Measurements from ENCODE around the gene ERBIN. TPM values are rescaled to one million over a fixed set of nuclear protein-coding genes. Genes with fewer than 3 reads are reported as not detected.

Gene ERBIN
- total and polyA plus RNA-seq, 10 of the 15 experiments (the other 5 are each of a cell fraction or from before 2014, with no cell fraction given) = 9.5 to 91.1 (median 49.4) TPM

DNA sequence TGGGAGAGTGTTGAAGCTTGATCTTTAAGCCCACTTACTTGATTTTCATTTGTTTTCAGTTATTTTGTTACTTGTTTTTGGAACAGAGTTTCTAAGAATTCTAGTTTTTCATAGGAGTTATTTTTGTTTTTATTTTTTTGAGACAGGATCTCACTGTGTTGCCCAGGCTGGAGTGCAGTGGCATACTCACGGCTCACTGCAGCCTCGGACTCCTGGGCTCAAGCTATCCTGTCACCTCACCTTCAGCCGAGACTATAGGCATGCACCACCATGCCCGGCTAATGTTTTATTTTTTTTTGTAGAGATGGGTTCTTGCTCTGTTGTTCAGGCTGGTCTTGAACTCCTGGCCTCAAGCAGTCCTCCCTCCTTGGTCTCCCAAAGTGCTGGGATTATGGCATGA is 6.3 kb downstream of the ERBIN start (continued):
- TF ChIP-seq CBX3 (IDR thresholded peaks at IDR 0.05; ENCODE audit: borderline replicate concordance, low read depth) (no peak), RAD51 (IDR thresholded peaks at IDR 0.05) (no peak), GATAD2B (conservative IDR thresholded peaks at IDR 0.05; ENCODE audit: low read depth) (no peak), LARP7 (IDR thresholded peaks at IDR 0.05) (no peak), MYC (IDR thresholded peaks at IDR 0.05; ENCODE audit: insufficient read depth, insufficient read length, insufficient replicate concordance, low read length, severe bottlenecking) (no peak), MEF2A (IDR thresholded peaks at IDR 0.05; ENCODE audit: insufficient read depth, low read depth, low read length) (no peak)

DNA sequence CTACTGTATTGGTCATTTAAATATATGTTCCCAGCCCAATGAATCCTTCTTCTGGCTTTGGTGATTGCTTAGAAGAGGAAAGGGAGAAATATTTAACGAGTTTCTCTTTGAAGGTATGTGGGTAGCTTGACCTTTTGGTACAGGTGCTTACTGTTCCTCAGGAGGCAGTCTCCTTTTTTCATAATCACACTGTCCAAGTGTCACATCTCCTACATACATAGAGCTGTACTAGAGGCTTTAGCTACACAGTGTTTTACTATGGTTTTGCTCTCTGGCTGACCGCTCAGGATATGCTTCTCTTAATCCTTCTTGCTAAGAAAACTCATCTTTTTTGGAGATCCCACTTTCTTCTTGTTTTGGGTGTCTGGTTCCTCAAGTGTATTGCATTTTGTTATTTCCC is 6.9 kb downstream of the ERBIN start:
- RAD21 ChIA-PET (ENCODE audit: unreplicated experiment) = no interaction called here
- Histone ChIP-seq H3K27me3 (replicated peaks in 1 of 2; ENCODE audit: control insufficient read depth in 2 of 2, insufficient read depth in 2 of 2, low read length in 1 of 2) (no peaks in the 10 kb centered on the region), H3K4me2 (ENCODE audit: control insufficient read depth, insufficient read depth) (no peak overlapping the region), H3K4me3 (no peak overlapping the region; the same call in 1 of the 2 replicates), H2AFZ (ENCODE audit: control insufficient read depth, low read depth, low read length) (no peak overlapping the region), H4K20me1 (ENCODE audit: control insufficient read depth, insufficient read depth) (no peaks in the 10 kb centered on the region; the same call in 1 of the 2 replicates), H3K36me3 (ENCODE audit: control insufficient read depth in 2 of 2, insufficient read depth in 2 of 2, low read length in 1 of 2) (peaks cover 0 to 14% of the 10 kb centered on the region in 2 experiments; a peak in 2 of 4 replicates), H3K4me1 (ENCODE audit: control insufficient read depth, insufficient read depth, low read length) (0 out of 2 replicates have a peak, but pooled peaks cover 5% of the 10 kb centered on the region), H3K9me3 (replicated peaks; ENCODE audit: control insufficient read depth, insufficient read depth, low read length) (no peaks in the 10 kb centered on the region), H3K79me2 (ENCODE audit: control insufficient read depth, insufficient read depth, low read length) (peaks cover 98% of the 10 kb centered on the region), H3K9ac (ENCODE audit: control insufficient read depth, insufficient read depth, low read length) (no peak overlapping the region), H3K27ac (ENCODE audit: control insufficient read depth, insufficient read depth) (no peak overlapping the region)
- no peak for TF ChIP-seq ZNF207 (IDR thresholded peaks at IDR 0.05; ENCODE audit: borderline replicate concordance)
- TF ChIP-seq ZBED1 (IDR thresholded peaks at IDR 0.05; ENCODE audit: borderline replicate concordance) = no peak
- TF ChIP-seq, protein P1, sequence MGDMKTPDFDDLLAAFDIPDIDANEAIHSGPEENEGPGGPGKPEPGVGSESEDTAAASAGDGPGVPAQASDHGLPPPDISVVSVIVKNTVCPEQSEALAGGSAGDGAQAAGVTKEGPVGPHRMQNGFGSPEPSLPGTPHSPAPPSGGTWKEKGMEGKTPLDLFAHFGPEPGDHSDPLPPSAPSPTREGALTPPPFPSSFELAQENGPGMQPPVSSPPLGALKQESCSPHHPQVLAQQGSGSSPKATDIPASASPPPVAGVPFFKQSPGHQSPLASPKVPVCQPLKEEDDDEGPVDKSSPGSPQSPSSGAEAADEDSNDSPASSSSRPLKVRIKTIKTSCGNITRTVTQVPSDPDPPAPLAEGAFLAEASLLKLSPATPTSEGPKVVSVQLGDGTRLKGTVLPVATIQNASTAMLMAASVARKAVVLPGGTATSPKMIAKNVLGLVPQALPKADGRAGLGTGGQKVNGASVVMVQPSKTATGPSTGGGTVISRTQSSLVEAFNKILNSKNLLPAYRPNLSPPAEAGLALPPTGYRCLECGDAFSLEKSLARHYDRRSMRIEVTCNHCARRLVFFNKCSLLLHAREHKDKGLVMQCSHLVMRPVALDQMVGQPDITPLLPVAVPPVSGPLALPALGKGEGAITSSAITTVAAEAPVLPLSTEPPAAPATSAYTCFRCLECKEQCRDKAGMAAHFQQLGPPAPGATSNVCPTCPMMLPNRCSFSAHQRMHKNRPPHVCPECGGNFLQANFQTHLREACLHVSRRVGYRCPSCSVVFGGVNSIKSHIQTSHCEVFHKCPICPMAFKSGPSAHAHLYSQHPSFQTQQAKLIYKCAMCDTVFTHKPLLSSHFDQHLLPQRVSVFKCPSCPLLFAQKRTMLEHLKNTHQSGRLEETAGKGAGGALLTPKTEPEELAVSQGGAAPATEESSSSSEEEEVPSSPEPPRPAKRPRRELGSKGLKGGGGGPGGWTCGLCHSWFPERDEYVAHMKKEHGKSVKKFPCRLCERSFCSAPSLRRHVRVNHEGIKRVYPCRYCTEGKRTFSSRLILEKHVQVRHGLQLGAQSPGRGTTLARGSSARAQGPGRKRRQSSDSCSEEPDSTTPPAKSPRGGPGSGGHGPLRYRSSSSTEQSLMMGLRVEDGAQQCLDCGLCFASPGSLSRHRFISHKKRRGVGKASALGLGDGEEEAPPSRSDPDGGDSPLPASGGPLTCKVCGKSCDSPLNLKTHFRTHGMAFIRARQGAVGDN (IDR thresholded peaks at IDR 0.05) = no peak
- TF ChIP-seq FOS (IDR thresholded peaks at IDR 0.05; ENCODE audit: borderline replicate concordance, extremely low read depth, insufficient read length) = no peak
- TF ChIP-seq CBX3 (IDR thresholded peaks at IDR 0.05; ENCODE audit: borderline replicate concordance, low read depth) = no peak
- no peak for TF ChIP-seq PML (IDR thresholded peaks at IDR 0.05; ENCODE audit: low read length)
- no peak for TF ChIP-seq ZNF274 (IDR thresholded peaks at IDR 0.05; ENCODE audit: insufficient read depth, insufficient read length)
- TF ChIP-seq MEF2A (IDR thresholded peaks at IDR 0.05; ENCODE audit: insufficient read depth, low read depth, low read length) = no peak
- TF ChIP-seq, protein P2, sequence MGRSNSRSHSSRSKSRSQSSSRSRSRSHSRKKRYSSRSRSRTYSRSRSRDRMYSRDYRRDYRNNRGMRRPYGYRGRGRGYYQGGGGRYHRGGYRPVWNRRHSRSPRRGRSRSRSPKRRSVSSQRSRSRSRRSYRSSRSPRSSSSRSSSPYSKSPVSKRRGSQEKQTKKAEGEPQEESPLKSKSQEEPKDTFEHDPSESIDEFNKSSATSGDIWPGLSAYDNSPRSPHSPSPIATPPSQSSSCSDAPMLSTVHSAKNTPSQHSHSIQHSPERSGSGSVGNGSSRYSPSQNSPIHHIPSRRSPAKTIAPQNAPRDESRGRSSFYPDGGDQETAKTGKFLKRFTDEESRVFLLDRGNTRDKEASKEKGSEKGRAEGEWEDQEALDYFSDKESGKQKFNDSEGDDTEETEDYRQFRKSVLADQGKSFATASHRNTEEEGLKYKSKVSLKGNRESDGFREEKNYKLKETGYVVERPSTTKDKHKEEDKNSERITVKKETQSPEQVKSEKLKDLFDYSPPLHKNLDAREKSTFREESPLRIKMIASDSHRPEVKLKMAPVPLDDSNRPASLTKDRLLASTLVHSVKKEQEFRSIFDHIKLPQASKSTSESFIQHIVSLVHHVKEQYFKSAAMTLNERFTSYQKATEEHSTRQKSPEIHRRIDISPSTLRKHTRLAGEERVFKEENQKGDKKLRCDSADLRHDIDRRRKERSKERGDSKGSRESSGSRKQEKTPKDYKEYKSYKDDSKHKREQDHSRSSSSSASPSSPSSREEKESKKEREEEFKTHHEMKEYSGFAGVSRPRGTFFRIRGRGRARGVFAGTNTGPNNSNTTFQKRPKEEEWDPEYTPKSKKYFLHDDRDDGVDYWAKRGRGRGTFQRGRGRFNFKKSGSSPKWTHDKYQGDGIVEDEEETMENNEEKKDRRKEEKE (IDR thresholded peaks at IDR 0.05) = no peak
- TF ChIP-seq, protein P3, sequence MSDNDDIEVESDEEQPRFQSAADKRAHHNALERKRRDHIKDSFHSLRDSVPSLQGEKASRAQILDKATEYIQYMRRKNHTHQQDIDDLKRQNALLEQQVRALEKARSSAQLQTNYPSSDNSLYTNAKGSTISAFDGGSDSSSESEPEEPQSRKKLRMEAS (IDR thresholded peaks at IDR 0.05; ENCODE audit: low read depth, low read length) = no peak
- TF ChIP-seq ATF7 (IDR thresholded peaks at IDR 0.05; ENCODE audit: low read depth) = no peak
- no peak for TF ChIP-seq SRF (IDR thresholded peaks at IDR 0.05; ENCODE audit: low read depth in 2 of 2, low read length in 2 of 2)
- POLR2A ChIA-PET = interaction anchor here (0.6 kb wide), 1 partner anchor 31 kb away, joined by 4 read pairs; no protein-coding TSS in a partner anchor
- CTCF ChIA-PET = no interaction called here
- SMC1A ChIA-PET (ENCODE audit: uncharacterized antibody, unreplicated experiment) = interaction anchor here (0.6 kb wide), 1 partner anchor 695 kb away, joined by 3 read pairs; no protein-coding TSS in a partner anchor
- DNase-seq (ENCODE audit: low read depth, low spot score) = no peak
- ATAC-seq = peak; percentile 39
- in situ Hi-C loops (cut with MboI) (no loop called here), intact Hi-C loops (cut with micrococcal nuclease; ENCODE audit: unreplicated experiment) (no loop called here)
- no peak for FAIRE-seq
- BruUV-seq (replicated peaks) = no TSS peak
- WGBS (ENCODE audit: insufficient coverage, insufficient replicate concordance, low lambda C conversion rate, missing lambda C conversion rate) = 77% methylated on average over 2 of the region's 2 CpGs

All from GM12878 (cell line).